HG03103 (cell line): ENCODE measurements around the gene ARID1A.
A peak's percentile ranks its signal among the peaks of the same experiment; 100 is the strongest.
"Not testable (repeated sequence)": the region's sequence is repeated elsewhere in the genome, so short reads cannot be mapped to it uniquely, and the experiment has no call there.

Experiments
- ATAC-seq: cut with Tn5 transposase; IDR thresholded peaks from one replicate; pipeline ENCODE4 v1.9.1; 2021; ENCODE audit warnings: low read depth; ENCODE audit not compliant: unreplicated experiment

ARID1A gene

GRCh38 chr1:26785611-26786436 lies 90.0 kb downstream of the ARID1A start:
- no peak for ATAC-seq

DNA sequence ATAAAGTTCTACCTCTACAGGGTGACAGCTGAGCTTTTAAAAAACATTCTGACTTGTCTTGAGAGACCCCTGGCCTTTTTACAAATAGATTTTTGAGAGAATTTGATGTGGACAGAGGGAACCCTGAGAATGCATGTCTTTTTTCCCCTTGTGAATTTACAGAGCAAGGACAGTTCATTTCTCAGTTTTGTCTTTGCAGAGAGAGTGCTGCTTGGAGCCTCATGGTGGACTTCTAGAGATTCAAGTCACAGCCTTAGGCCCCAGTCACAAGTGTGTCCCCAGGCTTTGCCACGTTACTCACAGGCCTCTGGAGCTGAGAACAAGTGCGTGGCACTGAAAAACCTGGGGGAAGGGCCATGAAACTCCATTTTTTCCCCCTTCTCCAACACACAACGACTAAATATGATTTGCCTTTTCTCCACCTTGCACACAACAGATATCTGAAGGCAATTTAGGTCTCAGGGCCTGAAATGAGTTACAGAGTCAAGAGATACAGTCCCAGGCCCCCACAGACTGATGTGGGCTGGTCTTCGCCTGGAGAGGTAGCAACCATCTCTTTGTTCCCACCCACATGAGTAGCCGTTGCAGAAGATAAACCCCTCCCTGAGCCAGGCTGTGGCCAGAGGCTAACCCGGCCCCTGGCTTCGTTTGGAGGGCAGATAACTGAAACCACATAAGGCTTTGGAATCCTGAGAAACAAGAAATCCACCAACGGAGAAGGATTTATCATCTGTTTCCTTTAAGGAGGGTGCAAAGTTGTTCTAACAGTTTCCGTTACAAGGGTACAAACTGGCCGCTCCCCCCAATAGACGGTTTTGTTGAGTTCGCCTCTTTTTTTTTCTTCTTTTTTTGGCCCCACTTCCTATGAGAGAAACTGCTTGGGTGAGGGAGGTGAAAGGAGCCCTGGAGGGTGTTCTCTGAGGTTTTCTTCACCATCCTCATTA lies 90.9 kb downstream of the ARID1A start:
- ATAC-seq, result no peak

DNA sequence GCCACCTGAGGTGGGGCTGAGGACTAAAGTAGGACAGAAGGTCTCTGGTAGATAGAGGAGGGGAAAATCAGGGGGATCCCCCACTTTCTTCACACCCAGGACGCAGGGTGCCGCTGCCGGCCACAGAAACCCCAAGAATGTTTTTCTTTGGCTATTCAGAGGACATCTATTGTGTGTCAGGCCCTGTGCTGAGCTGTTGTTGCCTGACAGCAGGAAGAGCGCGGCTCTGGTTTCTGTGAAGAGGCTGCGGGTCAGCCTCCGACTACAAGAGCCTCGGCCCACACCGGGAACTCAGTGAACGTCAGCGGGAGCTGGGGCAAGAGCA lies 91.5 kb downstream of the ARID1A start:
- peak; percentile 25 for ATAC-seq

GRCh38 chr1:26787706-26788514 lies 92.1 kb downstream of the ARID1A start, which contains the start of gene PIGV:
TSS of gene PIGV (plus strand) at chr1:26787950. CDS start at chr1:26790816, 2,866 bp downstream.
- ATAC-seq, result peak; percentile 46

DNA sequence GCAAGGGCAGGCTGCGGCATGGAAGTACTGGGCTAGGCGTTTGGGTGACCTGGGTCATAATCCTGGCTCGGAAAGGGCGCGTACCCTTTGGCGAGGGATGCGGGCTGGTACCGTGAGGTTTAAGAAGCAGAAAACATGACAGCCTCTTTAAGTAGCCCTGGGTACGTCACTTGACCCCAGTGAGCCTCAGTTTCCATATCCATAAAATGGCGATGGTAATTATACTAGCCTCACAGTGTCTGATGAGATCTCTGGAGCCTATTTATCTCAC lies 92.6 kb downstream of the ARID1A start:
- ATAC-seq, result no peak

DNA sequence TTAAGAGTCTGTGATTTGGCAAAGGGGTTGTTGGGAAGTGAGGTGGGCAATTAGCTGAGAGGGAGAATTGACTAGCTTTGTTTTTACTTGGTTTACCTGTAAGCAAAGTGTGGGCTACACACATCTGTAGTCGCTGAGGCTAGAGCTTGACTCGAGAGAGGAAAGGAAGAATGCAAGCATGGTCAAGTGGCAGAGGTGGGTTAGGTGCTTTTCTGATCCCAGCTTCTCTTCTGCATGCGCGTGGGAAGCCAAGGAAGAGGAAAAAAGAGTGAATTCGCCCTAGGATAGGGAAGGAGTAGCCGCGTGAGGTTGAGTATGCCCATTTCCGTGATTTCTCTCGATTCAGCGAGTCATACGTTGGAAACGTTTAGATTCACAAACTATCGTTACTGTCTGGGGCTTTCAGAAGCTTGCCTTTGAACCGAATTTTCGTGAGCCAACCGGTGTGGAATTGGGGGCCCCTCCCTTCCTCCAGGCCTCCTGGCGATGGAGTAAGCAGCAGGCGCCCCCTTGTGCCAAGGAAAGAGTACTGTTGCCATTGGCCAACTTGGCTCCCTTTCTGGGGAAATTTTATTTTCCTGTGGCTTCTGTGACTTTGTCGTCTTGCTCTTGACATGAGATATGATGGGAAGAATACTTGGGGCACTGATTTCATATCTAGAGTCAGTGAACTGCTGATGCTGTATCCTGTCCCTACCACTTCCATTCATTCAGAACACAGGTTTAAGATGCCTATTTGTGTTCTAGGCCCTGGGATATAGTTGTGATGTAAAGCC lies 93.2 kb downstream of the ARID1A start:
- ATAC-seq, result no peak

GRCh38 chr1:26789612-26789865 lies 93.7 kb downstream of the ARID1A start:
- no peak for ATAC-seq

- ATAC-seq, result no peak
These were observed 94.1 kb downstream of the ARID1A start for GRCh38 chr1:26789931-26790330.

DNA sequence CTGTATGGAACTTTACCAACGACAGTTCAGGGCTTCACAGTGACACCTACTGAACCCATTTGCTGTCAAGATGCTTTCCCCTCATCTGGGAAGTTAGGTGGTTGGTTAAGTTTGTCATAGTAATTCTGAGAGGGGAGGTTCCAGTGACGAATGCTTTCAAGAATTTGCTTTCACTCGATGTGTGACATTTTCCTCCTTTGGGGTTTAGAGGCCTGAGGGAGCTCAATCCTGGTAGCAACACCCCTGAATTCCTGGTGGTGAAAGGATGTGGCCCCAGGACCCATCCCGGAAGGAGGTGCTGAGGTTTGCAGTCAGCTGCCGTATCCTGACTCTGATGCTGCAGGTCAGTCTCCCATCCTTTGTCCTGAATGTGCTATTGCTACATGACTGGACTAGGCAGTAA lies 94.7 kb downstream of the ARID1A start:
- ATAC-seq, result no peak

- no peak for ATAC-seq
These were observed 95.3 kb downstream of the ARID1A start for GRCh38 chr1:26791148-26791547.

- no peak for ATAC-seq
These were observed 95.8 kb downstream of the ARID1A start for GRCh38 chr1:26791626-26792025.

DNA sequence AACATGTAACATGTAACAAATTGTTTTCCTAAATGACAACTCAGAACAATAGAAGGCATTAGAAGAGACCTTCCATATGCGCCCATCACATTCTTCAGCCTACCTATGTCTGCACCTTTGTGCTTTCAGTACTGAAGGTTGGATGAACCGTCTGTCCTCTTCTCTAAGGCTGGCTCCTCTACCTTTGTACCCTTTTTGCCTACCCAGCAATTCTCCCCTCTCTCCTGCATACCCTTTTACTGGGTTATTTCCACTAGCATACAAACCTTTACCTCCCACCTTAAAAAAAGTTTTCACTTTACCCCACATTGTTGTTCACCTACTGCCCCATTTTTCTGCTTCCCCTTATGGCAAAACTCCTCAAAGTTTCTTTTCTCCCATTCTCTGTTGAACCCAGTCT lies 97.1 kb downstream of the ARID1A start:
- no peak for ATAC-seq

DNA sequence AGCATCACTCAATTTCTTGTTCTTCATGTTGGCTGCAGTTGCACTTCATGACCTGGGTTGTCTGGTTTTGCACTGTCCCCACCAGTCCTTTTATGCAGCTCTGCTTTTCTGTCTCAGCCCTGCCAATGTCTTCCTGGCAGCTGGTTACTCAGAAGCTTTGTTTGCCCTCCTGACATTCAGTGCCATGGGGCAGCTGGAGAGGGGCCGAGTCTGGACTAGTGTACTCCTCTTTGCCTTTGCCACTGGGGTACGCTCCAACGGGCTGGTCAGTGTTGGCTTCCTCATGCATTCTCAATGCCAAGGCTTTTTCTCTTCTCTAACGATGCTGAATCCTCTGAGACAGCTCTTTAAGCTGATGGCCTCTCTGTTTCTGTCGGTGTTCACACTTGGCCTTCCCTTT lies 98.6 kb downstream of the ARID1A start:
- no peak for ATAC-seq

- no peak for ATAC-seq
These were observed 101.8 kb downstream of the ARID1A start for GRCh38 chr1:26797627-26798026.

GRCh38 chr1:26799479-26800142 lies 103.8 kb downstream of the ARID1A start:
- no peak for ATAC-seq

GRCh38 chr1:26803932-26804331 lies 108.1 kb downstream of the ARID1A start:
- ATAC-seq, result not testable (repeated sequence)

DNA sequence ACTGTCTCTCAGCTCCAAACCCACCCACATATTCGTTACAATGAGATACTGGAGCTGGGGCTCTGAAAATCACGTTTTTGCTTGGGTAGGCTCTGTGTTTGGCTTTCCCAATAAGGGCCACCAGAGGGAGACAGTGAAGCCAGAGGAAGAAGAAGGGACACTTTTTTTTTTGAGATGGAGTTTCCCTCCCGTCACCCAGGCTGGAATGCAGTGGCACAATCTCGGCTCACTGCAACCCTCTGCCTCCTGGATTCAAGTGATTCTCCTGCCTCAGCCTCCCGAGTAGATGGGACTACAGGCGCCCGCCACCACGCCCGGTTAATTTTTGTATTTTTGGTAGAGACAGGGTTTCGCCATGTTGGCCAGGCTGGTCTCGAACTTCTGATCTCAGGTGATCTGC lies 114.3 kb downstream of the ARID1A start:
- not testable (repeated sequence) for ATAC-seq

DNA sequence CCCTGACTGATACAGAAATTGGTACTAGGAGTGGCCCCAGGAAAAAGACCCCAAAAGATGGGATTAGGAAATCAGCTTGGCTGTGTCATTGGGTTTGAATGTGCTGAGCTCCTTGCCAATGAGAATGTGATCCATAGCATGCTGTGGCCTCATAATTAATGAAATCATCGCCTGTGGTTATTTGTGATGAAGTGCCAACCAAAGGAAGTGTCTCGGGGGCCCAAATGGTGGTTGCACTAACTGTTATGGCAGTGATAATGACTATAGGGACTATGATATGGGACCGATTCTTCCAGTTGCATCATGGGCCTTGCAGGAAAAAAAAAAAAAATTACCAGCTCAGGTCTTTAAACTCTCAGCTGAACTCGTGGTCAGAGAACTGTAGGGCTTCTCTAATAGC lies 115.2 kb downstream of the ARID1A start:
- ATAC-seq, result no peak

DNA sequence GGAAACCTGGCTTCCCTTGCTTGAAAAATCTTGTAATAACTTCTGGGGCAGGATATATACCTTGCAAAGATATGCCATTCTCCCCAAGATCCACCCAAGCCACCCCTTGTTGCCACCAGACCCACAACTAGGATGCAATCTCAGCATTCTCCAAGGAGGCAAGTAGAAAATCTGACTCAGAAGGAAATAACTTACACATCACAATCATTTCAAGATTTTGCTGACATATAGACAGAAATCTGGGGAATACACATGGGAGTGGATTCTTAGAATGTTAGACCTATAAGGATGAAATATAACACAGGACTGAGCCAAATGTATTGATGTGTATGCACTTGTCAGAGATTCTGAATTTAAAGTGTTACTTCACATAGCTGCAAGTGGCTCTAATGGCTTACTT lies 115.9 kb downstream of the ARID1A start:
- ATAC-seq, result no peak

DNA sequence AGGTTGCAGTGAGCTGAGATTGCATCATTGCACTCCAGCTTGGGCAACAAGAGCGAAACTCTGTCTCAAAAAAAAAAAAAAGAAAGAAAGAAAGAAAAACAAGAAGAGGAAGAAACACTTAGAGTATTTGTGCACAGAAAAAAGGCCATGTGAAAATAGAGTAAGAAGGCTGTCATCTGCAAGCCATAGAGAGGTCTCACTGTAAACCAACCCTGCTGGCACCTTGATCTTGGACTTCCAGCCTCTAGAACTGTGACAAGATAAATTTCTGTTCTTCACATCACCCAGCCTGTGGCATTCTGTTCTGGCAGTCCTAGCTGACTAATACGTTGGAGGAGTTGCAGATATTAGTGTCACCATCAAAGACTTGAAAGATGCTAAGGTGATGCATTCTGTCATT lies 118.6 kb downstream of the ARID1A start:
- no peak for ATAC-seq
